IPS-NIHi7 (cell line): Measurements from ENCODE around the gene MADCAM1.
A peak's percentile ranks its signal among the peaks of the same experiment; 100 is the strongest.

Experiments
- DNase-seq: peaks from one replicate; pipeline ENCODE4 v3.0.0; 2012; ENCODE audit warnings: mixed read lengths; ENCODE audit errors: extremely low spot score

The MADCAM1 gene

GRCh38 chr19:508204-509150, 12.2 kb downstream of the MADCAM1 start:
- no peak for DNase-seq

DNA sequence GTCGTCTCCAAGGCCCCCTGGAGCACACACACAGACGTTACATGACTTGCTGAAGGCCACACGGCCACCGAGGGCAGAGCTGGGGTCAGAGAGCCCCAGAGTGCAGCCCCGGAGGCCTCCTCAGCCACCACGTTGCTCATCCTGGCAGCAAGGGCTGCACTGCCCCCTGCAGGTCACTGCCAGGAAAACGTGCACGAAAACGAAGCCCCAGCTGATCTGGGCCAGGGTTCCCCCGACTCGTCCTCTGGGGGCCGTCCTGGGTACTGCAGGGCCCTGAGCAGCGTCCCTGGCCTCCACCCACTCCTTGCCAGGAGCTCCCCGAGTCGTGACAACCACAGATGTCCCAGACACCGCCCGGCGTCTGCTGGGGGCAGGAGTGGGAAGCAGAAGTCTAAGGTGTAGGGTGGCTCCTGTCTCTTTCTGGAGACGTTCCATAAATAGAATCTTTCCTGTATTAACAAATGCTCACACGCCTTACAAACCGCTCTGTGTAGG, 14.4 kb downstream of the MADCAM1 start:
- DNase-seq = peak; percentile 83

DNA sequence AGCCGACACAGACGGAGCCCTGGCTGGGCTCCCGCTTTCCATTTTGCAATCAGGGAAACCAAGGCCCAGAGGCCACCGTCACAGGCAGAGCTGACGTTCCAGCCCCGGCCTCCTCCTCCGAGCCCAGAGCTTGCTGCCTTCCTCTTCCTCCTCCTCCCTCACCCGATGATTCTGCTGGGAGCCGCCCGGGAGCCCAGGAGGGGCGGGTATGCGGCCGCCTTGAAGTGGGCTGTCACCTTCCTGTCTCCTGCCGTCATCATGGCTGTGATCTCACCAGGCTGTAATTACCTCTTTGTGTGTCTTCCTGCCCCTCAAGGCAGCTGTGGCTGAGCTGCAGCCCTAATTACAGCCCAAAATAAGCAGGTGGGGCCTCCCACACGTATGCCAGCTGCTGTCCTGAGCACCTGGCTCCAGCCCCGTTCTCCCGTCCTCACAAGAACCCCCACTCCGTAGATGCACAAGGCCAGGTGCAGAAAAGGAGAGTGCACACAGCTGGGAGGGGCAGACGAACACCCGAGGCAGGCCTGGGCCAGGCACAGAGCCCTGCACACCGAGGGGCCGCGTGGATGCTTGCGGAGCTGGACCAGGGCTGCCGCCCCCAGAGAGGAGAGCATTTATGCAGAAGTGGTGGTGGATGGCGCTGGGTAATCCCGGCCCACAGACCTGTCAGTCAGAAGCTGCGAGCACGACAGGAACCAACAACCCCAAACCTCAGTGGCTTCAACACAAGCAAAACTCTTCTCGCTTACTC, 15.0 kb downstream of the MADCAM1 start:
- peak; percentile 60 for DNase-seq

- no peak for DNase-seq
Observed at GRCh38 chr19:512547-513365, 16.5 kb downstream of the MADCAM1 start.

- DNase-seq = no peak
Observed at GRCh38 chr19:513368-514165, 17.3 kb downstream of the MADCAM1 start.

- no peak for DNase-seq
Observed at GRCh38 chr19:514166-514663, 17.9 kb downstream of the MADCAM1 start.

DNA sequence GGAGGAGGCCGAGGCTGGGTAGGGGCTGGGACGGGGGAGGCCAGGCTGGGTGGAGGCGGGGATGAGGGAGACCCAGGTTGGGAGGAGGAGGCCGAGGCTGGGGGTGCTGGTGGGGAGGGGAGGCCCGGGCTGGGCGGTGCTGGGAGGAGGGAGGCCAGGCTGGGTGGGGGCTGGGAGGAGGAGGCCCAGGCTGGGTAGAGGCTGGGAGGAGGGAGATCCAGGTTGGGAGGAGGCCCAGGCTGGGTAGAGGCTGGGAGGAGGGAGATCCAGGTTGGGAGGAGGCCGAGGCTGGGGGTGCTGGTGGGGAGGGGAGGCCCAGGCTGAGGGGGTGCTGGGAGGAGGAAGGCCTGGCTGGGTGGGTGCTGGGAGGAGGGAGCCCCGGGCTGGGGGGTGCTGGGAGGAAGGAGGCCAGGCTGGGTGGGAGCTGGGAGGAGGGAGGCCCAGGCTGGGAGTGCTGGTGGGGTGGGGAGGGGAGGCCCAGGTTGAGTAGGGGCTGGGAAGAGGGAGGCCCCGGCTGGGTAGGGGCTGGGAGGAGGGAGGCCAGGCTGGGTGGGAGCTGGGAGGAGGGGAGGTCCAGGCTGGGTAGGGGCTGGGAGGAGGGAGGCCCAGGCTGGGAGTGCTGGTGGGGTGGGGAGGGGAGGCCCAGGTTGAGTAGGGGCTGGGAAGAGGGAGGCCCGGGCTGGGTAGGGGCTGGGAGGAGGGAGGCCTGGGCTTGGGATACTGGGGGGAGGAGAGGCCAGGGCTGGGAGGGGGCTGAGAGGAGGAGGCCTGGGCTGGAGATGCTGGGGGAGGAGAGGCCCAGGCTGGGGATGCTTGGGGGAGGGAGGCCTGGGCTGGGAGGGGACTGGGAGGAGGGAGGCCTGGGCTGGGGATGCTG, 21.7 kb downstream of the MADCAM1 start:
- DNase-seq = no peak

GRCh38 chr19:518598-519231, 22.4 kb downstream of the MADCAM1 start:
- DNase-seq = no peak

GRCh38 chr19:519449-519865, 23.2 kb downstream of the MADCAM1 start:
- no peak for DNase-seq

DNA sequence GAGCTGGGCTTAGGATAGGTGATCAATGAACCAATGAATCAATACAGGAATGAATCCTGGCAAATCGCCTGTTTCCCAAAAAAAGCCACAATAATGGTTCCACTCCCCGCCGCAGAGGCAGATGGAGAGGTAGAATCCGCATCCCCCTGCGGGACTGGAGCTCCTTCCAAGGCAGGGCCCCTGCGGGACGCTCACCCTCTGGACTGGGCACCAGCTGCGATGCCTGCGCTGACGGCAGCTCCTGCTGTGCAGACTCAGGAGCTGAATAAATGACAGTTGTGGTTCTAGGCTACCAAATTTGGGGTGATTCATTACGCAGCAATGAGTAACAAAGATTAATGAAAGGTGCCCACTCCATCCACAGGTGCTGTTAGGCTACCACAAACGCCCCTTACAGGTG, 26.4 kb downstream of the MADCAM1 start:
- no peak for DNase-seq

GRCh38 chr19:524062-524674, 27.9 kb downstream of the MADCAM1 start:
- DNase-seq = no peak

DNA sequence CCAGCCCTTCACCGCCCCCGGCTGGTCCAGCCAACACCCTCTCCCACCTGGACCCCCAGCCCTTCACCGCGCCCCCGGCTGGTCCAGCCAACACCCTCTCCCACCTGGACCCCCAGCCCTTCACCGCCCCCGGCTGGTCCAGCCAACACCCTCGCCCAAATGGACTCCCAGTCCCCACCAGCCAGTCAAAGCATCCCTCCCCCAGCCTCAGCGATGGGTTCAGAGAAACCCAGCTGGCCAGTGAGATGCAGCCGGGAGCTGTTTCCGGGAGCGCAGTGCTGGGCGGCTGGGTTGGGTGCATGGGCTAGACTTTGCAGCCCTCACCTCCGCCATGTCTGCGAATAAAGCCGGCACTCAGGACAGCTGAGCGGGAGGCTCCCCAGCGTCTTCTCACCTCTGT, 28.7 kb downstream of the MADCAM1 start:
- DNase-seq = no peak

DNA sequence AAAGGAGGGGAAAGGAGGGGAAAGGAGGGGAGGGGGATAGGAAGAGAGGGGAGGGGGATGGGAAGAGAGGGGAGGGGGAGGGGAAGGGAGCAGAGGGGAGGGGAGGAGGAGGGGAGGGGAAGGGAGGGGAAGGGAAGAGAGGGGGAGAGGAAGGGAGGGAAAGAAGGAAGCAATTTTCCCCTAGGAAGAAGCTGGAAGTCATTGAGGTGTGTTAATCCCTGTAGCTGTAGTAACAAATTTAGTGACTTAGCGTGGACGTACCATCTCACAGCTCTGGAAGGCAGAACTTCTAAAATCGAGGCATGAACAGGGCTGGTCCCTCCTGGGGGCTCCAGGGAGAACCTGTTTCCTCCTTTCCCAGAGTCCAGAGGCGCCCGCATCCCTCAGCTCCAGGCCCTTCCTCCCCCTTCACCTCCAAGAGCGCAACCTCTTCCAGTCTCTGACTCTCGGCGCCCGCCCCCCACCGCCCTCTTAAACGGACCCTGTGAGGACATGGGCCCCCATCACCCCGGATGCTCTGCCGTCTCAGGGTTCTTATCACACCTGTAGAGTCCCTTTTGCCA, 29.7 kb downstream of the MADCAM1 start:
- DNase-seq = no peak

GRCh38 chr19:530134-531008, 34.1 kb downstream of the MADCAM1 start:
- no peak for DNase-seq

GRCh38 chr19:531009-531752, 34.9 kb downstream of the MADCAM1 start:
- peak; percentile 95 for DNase-seq

GRCh38 chr19:531753-532560, 35.7 kb downstream of the MADCAM1 start, which contains the start of gene CDC34:
TSS of gene CDC34 (plus strand) at chr19:531760. CDS start at chr19:531932, 172 bp downstream.
- DNase-seq = no peak
